Measurements from ENCODE around the gene CNOT9.

The CNOT9 gene

DNA sequence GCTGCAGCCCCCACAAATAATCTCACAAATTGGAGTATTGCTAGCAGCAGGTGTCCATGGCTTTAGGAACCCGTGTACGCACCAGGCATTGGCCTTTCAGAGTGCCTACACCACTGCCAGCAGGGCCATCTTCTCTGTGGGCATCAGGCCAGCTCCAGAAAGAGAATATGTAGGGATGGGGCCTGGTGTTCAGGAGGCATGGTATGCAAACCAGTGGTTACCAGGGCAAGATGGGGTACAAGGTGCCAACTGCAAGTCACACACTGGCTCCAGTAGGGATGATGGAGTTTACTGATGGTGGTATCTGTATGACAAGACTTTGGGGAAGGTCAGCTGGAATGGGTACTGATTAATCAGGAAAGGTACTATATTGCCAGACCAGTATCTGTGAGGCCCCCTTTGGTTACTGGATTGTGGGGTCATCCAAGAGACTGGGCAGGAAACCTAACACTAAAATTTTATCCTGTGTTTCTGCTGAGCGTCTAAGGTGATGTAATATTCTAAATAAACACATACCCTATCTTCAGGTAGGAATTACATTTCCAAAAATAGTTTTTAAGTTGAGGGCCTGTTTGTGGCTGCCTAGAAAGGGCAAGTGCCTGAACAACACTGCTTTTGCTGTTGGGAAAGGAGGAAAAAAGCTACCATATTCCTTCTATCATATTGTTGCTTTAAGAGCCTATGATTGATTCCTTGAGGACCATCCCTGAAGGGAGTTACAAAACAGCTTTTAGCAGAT, 9.0 kb downstream of the CNOT9 start:
- no peak overlapping the region for H3K4me3 ChIP-seq (ENCODE audit: low read depth, low read length)
- TF ChIP-seq, protein P1, sequence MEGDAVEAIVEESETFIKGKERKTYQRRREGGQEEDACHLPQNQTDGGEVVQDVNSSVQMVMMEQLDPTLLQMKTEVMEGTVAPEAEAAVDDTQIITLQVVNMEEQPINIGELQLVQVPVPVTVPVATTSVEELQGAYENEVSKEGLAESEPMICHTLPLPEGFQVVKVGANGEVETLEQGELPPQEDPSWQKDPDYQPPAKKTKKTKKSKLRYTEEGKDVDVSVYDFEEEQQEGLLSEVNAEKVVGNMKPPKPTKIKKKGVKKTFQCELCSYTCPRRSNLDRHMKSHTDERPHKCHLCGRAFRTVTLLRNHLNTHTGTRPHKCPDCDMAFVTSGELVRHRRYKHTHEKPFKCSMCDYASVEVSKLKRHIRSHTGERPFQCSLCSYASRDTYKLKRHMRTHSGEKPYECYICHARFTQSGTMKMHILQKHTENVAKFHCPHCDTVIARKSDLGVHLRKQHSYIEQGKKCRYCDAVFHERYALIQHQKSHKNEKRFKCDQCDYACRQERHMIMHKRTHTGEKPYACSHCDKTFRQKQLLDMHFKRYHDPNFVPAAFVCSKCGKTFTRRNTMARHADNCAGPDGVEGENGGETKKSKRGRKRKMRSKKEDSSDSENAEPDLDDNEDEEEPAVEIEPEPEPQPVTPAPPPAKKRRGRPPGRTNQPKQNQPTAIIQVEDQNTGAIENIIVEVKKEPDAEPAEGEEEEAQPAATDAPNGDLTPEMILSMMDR (conservative IDR thresholded peaks at IDR 0.05; ENCODE audit: low read depth, low read length) = no peak
- no peak for DNase-seq (ENCODE audit: low read depth)

DNA sequence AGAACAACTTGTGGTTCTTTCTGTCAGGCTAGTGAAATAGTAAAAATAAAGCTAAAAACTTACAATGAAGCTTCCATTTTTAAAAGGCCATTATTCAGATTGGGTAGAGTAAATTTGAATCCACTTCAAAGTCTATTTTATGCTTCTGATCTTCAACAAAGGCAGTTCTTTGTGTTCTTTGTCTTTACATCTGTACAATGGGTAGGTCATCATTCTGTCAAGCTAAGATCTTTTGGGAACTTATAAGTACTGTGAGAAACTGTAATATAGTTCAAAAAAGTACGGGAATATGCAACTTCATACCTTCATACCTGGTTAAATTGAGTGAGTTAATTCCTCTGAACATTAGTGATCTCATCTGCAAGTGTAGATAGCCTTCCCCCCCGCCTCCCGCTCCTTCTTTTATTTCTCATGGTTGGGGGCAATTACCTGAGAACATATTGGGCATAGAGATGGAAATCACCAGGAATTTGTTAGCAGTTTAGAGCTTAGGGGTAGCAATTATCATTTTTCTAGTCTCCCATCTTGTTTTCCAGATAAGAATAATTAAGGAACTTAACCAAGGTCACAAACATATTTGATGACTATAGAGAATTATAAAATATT, 9.7 kb downstream of the CNOT9 start:
- DNase-seq (ENCODE audit: low read depth) = no peak
- TF ChIP-seq, protein P1 (conservative IDR thresholded peaks at IDR 0.05; ENCODE audit: low read depth, low read length) = no peak
- no peak overlapping the region for H3K4me3 ChIP-seq (ENCODE audit: low read depth, low read length)

DNA sequence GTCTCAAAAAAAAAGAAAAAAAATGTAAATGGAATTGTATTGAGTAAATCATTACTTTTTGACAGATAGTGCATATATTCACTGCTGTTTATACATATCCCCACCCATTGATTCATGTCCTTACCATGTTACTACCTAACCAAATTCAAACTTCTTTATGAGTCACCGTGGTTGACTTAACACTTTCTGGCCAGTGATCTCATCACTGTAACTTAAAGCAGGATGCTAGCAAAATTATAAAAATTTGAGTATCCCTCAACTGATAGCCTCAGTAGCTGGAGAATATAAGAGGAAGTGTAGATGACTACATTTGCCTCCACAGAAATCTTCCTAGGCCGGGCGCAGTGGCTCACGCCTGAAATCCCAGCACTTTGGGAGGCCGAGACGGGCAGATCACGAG, 13.4 kb downstream of the CNOT9 start:
- TF ChIP-seq, protein P1 (conservative IDR thresholded peaks at IDR 0.05; ENCODE audit: low read depth, low read length) = no peak
- peak; percentile 59 for DNase-seq (ENCODE audit: low read depth)
- no peak overlapping the region for H3K4me3 ChIP-seq (ENCODE audit: low read depth, low read length)

DNA sequence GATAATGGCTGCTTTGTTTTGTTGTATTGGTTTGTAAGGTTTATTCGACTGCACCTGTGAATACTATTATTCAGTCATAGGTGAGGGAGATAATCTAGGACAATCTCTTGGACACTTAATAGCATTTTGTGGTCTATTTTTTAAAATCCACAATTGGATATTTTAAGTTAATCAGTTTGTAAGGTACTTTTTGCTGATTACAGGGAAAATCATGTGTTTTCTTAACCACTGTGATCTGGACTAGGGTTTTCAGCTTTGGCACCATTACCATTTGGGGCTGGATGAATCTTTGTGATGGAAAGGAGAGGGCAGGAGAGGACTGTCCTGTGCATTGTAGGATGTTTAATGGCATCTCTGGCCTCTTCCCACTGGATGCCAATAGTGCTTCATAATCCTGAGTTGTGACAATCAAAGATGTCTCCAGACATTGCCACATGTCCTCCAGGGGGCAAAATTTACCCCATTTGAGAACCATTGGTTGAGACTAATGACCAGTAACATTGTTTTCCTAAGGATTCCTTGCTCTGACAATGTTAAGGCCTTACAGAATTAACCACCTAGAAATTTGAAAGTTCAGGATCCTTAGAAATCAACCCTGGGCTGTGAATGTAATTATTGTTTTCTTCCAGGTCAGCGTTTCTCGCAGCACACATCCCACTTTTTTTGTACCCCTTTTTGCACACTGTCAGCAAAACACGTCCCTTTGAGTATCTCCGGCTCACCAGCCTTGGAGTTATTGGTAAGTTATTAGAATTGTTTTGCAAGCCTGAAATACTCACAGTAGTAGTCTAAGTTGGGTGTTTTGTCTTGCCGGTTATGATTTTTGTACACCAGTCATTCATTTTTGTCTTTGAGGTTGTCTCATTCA, 15.6 kb downstream of the CNOT9 start:
- no peak overlapping the region for H3K4me3 ChIP-seq (ENCODE audit: low read depth, low read length)
- TF ChIP-seq, protein P1 (conservative IDR thresholded peaks at IDR 0.05; ENCODE audit: low read depth, low read length) = no peak
- no peak for DNase-seq (ENCODE audit: low read depth)

DNA sequence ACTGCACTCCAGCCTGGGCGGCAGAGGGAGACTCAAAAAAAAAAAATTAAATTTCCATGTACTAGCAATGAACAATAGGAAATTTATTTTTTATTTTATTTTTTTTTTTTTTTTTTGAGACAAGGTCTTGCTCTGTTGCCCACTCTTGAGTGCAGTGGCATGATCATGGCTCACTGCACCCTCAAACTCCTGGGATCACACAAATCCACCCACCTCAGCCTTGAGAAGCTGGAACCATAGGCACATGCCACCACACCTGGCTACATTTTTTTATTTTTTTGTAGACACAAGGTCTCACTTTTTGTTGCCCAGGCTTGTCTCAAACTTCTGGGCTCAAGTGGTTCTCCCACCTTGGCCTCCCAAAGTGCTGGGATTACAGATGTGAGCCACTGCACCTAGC, 16.9 kb downstream of the CNOT9 start:
- H3K4me3 ChIP-seq (ENCODE audit: low read depth, low read length) = no peak overlapping the region
- TF ChIP-seq, protein P1 (conservative IDR thresholded peaks at IDR 0.05; ENCODE audit: low read depth, low read length) = no peak
- no peak for DNase-seq (ENCODE audit: low read depth)

DNA sequence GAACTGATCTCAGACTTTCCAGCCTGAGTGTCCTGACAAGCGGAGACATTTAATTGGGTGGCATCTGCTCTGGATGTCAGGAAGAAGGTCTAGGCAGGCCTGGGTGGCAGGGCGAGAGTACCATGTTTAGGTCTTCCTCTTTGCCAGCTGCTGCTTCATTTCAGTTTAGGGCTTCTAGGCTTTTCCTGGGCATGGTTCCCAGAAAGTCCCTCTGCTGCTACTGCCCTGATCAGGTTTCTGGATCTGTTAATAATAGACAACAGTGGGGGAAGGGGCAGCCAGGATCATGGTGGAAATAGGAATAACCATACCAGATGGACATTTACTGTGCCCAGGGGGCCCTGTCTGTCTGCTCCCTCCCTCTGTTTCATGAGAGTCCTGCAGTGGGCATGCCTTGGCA, 36.8 kb downstream of the CNOT9 start:
- H3K4me3 ChIP-seq (ENCODE audit: low read depth, low read length) = no peak overlapping the region
- TF ChIP-seq, protein P1 (conservative IDR thresholded peaks at IDR 0.05; ENCODE audit: low read depth, low read length) = no peak
- DNase-seq (ENCODE audit: low read depth) = peak; percentile 58

All from choroid plexus epithelial cell (primary cell).